Thyroid gland (tissue), 4 donors: ENCODE data around the gene C21orf58.

Experiments used
- CTCF ChIP-seq, 6 experiments: fragments of 200-600 bp in 3 of 6; fragments of 450-650 bp in 3 of 6; sonication (generic) in 3 of 6; IDR thresholded peaks; one replicate each; pipeline ENCODE4 v1.5.1; 2016 to 2019; ENCODE audit warnings: antibody characterized with exemption in 6 of 6, mild to moderate bottlenecking in 2 of 6, inconsistent platforms in 1 of 6, moderate library complexity in 1 of 6
- POLR2A ChIP-seq, 2 donors: fragments of 450-650 bp; IDR thresholded peaks; one replicate each; pipeline ENCODE4 v1.6.1; 2017; ENCODE audit warnings: antibody characterized with exemption in 2 of 2, mild to moderate bottlenecking in 2 of 2, moderate library complexity in 1 of 2

GRCh38 chr21:46354046-46354445 lies 30.4 kb upstream of the C21orf58 start:
- TF ChIP-seq POLR2A (IDR thresholded peaks at IDR 0.05) (no peak), CTCF (IDR thresholded peaks at IDR 0.05) (no peak)
